COLO829 (cell line): Measurements from ENCODE around the gene IL17RE.

Source experiments
- DNase-seq: peaks from one replicate; pipeline ENCODE4 v3.0.0; 2012; ENCODE audit warnings: low spot score

IL17RE gene

GRCh38 chr3:9955611-9956352 is 53.1 kb downstream of the IL17RE start:
- no peak for DNase-seq

GRCh38 chr3:9957214-9957613 is 54.6 kb downstream of the IL17RE start:
- no peak for DNase-seq

- DNase-seq, result no peak
Measured at GRCh38 chr3:9965200-9965875, 62.7 kb downstream of the IL17RE start.
